NCI-H187 (cell line): ENCODE measurements around the gene SNX3.
"Not testable (repeated sequence)": the region's sequence is repeated elsewhere in the genome, so short reads cannot be mapped to it uniquely, and the experiment has no call there.

Source experiments
- DNase-seq, 2 experiments: peaks; one replicate each; lab custom pipeline; 2025; lab: John Stamatoyannopoulos, UW

The SNX3 gene

GRCh38 chr6:108260126-108260808 lies 573 bp downstream of the SNX3 start:
- DNase-seq: no peak

- DNase-seq: no peak
Measured at GRCh38 chr6:108254433-108255410, 6.1 kb downstream of the SNX3 start.

- DNase-seq: no peak
Measured at GRCh38 chr6:108253241-108253640, 7.6 kb downstream of the SNX3 start.

GRCh38 chr6:108252055-108252454 lies 8.8 kb downstream of the SNX3 start:
- no peak for DNase-seq

- no peak for DNase-seq
Measured at GRCh38 chr6:108251252-108251651, 9.6 kb downstream of the SNX3 start.

GRCh38 chr6:108250240-108250866 lies 10.5 kb downstream of the SNX3 start:
- DNase-seq: no peak

GRCh38 chr6:108247965-108248536 lies 12.8 kb downstream of the SNX3 start:
- no peak for DNase-seq

GRCh38 chr6:108245095-108245494 lies 15.7 kb downstream of the SNX3 start:
- not testable (repeated sequence) for DNase-seq

GRCh38 chr6:108243836-108244235 lies 17.0 kb downstream of the SNX3 start:
- no peak for DNase-seq

- DNase-seq: no peak
Measured at GRCh38 chr6:108242721-108243120, 18.1 kb downstream of the SNX3 start.

GRCh38 chr6:108242259-108242658 lies 18.6 kb downstream of the SNX3 start:
- DNase-seq: no peak

- DNase-seq: no peak
Measured at GRCh38 chr6:108238322-108238721, 22.5 kb downstream of the SNX3 start.

- DNase-seq: no peak
Measured at GRCh38 chr6:108236791-108237190, 24.0 kb downstream of the SNX3 start.

GRCh38 chr6:108235127-108235526 lies 25.7 kb downstream of the SNX3 start:
- DNase-seq: no peak

- DNase-seq: no peak
Measured at GRCh38 chr6:108228416-108228815, 32.4 kb downstream of the SNX3 start.

- DNase-seq: no peak
Measured at GRCh38 chr6:108227290-108227689, 33.5 kb downstream of the SNX3 start.

GRCh38 chr6:108222504-108222903 lies 38.3 kb downstream of the SNX3 start:
- DNase-seq: no peak

- no peak for DNase-seq
Measured at GRCh38 chr6:108222064-108222463, 38.8 kb downstream of the SNX3 start.

- no peak for DNase-seq
Measured at GRCh38 chr6:108211671-108212070, 49.2 kb downstream of the SNX3 start.

GRCh38 chr6:108210556-108210955 lies 50.3 kb downstream of the SNX3 start:
- DNase-seq: no peak

GRCh38 chr6:108209738-108210137 lies 51.1 kb downstream of the SNX3 start:
- no peak for DNase-seq

GRCh38 chr6:108207013-108207412 lies 53.8 kb downstream of the SNX3 start:
- no peak for DNase-seq
